Measurements from ENCODE around the gene DPEP1.

DPEP1 gene

DNA sequence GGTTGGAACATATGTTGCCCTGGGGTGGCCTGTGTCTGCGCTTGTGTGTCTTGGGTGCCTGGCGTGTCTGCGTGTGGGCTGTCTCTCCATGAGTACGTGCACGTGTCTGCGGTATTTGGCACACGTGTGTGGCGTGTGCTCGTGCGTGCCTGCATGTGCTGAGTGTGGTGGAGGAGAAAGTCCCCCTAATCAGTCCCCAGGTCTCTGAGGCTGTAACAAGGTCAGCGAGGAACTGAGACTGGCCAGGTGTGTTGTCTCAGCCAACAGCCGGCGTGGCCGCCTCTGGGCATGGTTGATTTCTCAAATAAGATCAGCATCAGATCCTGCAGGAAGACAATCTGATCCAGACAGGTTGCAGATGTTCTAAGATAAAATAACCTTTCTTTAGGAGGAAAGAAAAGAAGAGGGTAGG lies 41.4 kb upstream of the DPEP1 start:
- H3K27ac ChIP-seq (ENCODE audit: low read depth, low read length): no peak overlapping the region
- 92% methylated on average over 14 of the region's 14 CpGs for WGBS
- H3K9ac ChIP-seq (ENCODE audit: low read depth, low read length): no peak overlapping the region
- H3K27me3 ChIP-seq (ENCODE audit: insufficient read depth, low read length): peaks cover 30% of the 10 kb centered on the region
- H3K36me3 ChIP-seq (ENCODE audit: insufficient read depth, low read length): no peaks in the 10 kb centered on the region
- H3K9me3 ChIP-seq (ENCODE audit: insufficient read depth, low read depth, low read length): no peaks in the 10 kb centered on the region
- peaks cover 7% of the 10 kb centered on the region; the same call in 1 of the 2 replicates for H3K4me1 ChIP-seq (ENCODE audit: insufficient read depth, low read length)
- H3K4me3 ChIP-seq (ENCODE audit: low read length): no peak overlapping the region

DNA sequence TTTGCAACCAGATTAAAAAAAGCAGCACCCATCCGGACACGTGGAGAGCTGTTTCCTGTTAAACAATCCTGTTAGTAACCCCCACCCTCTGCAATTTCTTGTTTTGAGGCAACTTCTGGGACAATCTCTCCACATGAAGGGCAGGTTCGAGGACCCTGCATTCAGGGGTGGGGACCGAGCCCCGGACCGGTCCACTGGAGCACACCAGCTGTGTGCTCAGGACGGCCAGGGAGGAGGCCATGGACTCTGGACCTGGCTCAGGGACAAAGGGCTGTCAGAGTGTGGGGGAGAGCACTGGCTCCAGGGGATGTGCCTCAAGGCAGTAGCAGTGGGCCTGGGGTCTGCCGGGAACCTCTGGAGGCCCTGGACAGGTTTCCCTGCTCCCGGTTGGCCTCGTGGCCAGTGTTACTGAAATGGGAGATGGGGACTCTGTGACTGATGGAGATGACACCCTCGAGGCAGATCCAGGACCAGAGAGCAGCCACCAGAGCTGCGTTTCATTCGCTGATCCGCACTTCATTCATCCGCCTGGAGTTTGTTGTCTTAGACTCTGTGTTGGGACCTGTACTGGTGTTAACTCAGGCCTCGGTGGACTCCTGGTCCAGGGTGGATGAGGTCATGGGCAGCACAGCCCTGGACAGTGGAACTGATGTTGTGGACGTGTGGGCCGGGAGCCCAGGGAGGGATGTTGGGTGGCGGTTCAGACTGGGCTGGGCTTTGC lies 40.8 kb upstream of the DPEP1 start:
- 89% methylated on average over 19 of the region's 19 CpGs for WGBS
- Histone ChIP-seq H3K4me3 (ENCODE audit: low read length) (no peak overlapping the region), H3K27me3 (ENCODE audit: insufficient read depth, low read length) (peaks cover 36% of the 10 kb centered on the region), H3K27ac (ENCODE audit: low read depth, low read length) (no peak overlapping the region), H3K9me3 (ENCODE audit: insufficient read depth, low read depth, low read length) (no peaks in the 10 kb centered on the region), H3K4me1 (ENCODE audit: insufficient read depth, low read length) (peaks cover 7% of the 10 kb centered on the region; the same call in 1 of the 2 replicates), H3K9ac (ENCODE audit: low read depth, low read length) (no peak overlapping the region), H3K36me3 (ENCODE audit: insufficient read depth, low read length) (no peaks in the 10 kb centered on the region)

DNA sequence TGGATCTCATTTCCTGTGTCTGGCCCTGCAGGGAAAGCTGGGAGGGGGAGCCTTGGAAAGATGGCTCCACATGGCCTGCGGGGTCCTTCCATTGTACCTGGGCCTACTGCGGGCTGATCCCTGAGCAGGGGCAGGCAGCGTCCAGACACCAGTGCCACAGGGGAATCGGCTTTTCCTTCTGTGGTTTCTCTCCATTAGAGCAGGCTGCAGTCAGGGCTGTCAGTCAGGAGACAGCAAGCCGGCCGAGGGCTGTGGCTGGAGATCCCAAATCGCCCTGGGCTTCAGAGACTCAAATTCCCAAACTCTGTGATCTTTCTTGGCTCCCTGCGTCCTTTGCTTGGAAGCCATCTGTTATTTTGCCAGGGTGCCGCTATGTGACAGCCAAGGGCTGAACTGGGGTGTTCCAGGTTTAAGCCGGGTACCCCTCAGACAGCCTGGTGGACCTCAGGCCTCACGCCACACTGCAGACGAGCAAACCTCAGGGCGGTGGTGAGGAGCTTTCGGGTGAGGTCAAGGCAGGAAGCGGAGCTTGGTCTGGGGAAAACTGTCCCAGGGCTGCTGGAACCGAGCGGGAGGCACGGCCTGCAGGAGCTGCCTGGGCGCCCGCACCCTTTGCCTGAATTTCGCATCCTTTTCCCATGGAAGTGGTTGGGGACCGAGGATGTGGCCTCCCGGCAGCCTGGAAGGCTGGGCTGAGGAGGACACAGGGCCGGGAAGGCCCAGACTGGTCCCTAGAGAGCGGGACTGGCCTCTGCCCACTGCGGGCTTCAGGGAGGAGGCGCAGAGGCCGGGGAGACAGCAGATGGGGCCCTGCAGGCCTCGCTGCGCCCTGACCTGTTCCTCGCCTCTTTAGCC lies 39.4 kb upstream of the DPEP1 start:
- H3K4me3 ChIP-seq (ENCODE audit: low read length): peak overlapping the region; percentile 66
- H3K9ac ChIP-seq (ENCODE audit: low read depth, low read length): peak overlapping the region; percentile 51; the same call in 1 of the 2 replicates
- H3K27ac ChIP-seq (ENCODE audit: low read depth, low read length): no peak overlapping the region
- H3K27me3 ChIP-seq (ENCODE audit: insufficient read depth, low read length): peaks cover 37% of the 10 kb centered on the region
- H3K4me1 ChIP-seq (ENCODE audit: insufficient read depth, low read length): peaks cover 7% of the 10 kb centered on the region; the same call in 1 of the 2 replicates
- WGBS: 67% methylated on average over 31 of the region's 31 CpGs
- H3K36me3 ChIP-seq (ENCODE audit: insufficient read depth, low read length): no peaks in the 10 kb centered on the region
- H3K9me3 ChIP-seq (ENCODE audit: insufficient read depth, low read depth, low read length): no peaks in the 10 kb centered on the region

DNA sequence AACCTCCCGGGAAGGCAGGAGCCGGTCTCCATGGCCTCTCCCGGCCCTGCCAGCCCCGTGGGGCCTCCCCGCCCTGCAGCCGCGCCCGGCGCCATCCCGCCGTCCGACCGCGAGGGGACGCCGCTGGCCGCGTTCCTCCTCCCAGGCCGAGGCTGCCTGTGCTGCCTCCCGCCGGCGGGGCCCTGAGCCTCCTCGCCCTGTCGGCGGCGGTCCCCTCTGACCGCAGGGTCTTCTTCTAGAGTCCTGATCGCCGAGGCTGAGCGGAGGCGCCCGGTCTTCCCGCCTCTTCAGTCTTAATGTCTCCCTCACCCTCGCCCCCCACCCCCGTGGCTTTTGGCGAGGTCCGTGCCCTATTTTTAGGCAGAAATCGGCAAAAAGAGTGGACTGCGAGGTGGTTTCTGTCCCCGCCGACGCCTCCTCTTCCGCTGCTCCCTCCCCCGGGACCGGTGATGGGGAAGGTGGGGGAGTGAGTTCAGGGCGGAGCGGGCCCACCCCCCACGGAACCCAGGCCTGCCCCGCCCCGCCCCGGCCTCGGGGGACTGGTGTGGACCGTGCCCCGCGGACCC lies 38.7 kb upstream of the DPEP1 start:
- H3K9ac ChIP-seq (ENCODE audit: low read depth, low read length): peak overlapping the region; percentile 51; the same call in 1 of the 2 replicates
- H3K27me3 ChIP-seq (ENCODE audit: insufficient read depth, low read length): peaks cover 37% of the 10 kb centered on the region
- peaks cover 5% of the 10 kb centered on the region for H3K36me3 ChIP-seq (ENCODE audit: insufficient read depth, low read length)
- H3K4me1 ChIP-seq (ENCODE audit: insufficient read depth, low read length): peaks cover 7% of the 10 kb centered on the region; the same call in 1 of the 2 replicates
- WGBS: 2% methylated on average over 55 of the region's 55 CpGs
- H3K9me3 ChIP-seq (ENCODE audit: insufficient read depth, low read depth, low read length): no peaks in the 10 kb centered on the region
- no peak overlapping the region for H3K27ac ChIP-seq (ENCODE audit: low read depth, low read length)
- H3K4me3 ChIP-seq (ENCODE audit: low read length): peak overlapping the region; percentile 66

DNA sequence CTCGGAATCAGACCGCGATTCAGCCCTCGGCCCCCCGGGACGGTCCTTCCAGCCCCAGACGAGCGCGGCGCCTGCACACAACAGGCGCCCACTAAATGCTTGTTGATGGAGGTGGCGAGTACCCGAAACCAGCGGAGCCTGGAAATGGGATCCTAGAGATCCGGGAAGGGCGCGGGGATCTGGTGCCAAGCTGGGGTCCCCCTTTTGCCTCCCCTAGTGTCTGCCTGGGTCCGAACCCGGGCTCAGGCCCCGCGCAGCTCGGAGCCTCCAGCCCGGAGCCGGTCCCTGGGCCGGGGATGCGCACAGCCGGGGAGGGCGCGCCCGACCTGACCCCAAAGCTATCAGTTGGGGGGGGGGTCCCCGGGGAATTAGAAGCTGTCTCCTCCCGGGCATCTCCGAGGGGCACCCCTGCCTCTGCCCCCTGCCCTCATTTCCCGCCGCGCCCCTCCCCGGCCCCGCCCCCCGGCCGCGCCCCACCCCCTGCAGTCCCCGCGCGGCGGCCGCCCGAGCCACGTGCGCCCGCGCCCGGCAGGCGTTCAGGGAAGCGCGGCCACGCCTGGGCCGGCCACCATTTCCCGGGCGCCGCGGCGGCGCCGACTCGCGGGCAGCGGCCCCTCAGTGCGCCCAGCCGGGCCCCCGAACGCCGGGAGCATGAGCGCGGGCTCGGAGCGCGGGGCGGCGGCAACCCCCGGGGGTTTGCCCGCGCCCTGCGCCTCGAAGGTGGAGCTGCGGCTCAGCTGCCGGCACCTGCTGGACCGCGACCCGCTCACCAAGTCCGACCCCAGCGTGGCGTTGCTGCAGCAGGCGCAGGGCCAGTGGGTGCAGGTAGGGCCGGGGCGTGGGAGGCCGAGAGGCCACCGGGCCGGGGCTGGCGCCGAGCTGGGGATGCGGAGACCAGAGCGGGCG lies 37.9 kb upstream of the DPEP1 start, which contains the start of gene CPNE7:
TSS of gene CPNE7 (plus strand) at position 512 of the 906 bp plus-strand sequence. CDS start at position 652, 140 bp downstream.
- Histone ChIP-seq H3K36me3 (ENCODE audit: insufficient read depth, low read length) (peaks cover 5% of the 10 kb centered on the region), H3K27ac (ENCODE audit: low read depth, low read length) (no peak within 1 kb of the TSS), H3K9me3 (ENCODE audit: insufficient read depth, low read depth, low read length) (no peaks in the 10 kb centered on the region), H3K4me1 (ENCODE audit: insufficient read depth, low read length) (peaks cover 7% of the 10 kb centered on the region; the same call in 1 of the 2 replicates), H3K27me3 (ENCODE audit: insufficient read depth, low read length) (peaks cover 37% of the 10 kb centered on the region), H3K9ac (ENCODE audit: low read depth, low read length) (peak within 1 kb of the TSS; percentile 71), H3K4me3 (ENCODE audit: low read length) (peak within 1 kb of the TSS; percentile 66)
- WGBS: 2% methylated on average over 97 of the region's 103 CpGs

DNA sequence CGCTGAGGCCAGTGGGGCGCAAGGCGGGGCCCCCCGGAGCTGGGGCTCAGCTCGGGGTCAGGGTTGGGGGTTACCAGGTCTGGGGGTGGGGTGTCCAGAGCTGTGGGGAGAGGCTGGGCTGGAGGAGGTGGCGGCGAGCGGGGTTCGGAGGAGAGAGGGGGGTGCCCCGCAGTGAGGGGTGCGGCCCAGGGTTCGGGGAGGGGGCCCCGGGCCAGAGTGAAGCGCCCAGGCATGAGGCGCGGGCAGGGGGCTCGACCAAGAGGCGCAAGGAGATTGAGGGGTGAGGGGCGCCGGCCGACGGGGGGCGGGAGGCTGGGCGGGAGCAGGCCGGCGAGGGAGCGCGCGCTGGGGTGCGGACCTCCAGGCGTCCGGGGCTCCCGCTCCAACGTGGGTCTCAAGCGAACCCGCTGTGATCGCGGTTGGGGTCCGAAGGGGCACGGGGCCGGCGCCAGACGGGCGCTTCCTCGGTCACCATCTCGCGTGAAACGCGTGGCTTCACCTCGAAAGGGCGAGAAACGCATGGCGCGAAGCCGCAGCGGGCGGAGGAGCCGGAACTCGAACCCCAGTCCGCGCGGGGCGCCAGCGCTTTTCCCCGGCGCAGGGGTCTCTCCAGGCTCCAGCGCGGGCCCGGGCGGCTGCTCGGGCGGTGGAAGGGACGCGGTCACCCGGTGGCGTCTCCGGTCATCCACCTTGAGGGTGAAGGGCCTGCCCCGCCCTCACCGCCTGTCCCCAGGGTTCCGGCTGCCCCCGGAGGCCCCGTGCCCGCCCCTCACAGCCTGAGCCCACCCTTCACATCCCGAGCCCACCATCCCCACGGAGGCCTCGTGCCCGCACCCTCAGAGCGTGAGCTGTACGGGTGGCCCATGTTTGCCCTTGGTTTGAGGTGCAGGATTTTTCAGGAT lies 37.0 kb upstream of the DPEP1 start:
- Histone ChIP-seq H3K4me3 (ENCODE audit: low read length) (peak overlapping the region; percentile 66), H3K27me3 (ENCODE audit: insufficient read depth, low read length) (peaks cover 37% of the 10 kb centered on the region), H3K27ac (ENCODE audit: low read depth, low read length) (no peak overlapping the region), H3K36me3 (ENCODE audit: insufficient read depth, low read length) (peaks cover 5% of the 10 kb centered on the region), H3K9me3 (ENCODE audit: insufficient read depth, low read depth, low read length) (no peaks in the 10 kb centered on the region; the same call in 1 of the 2 replicates), H3K4me1 (ENCODE audit: insufficient read depth, low read length) (peaks cover 7% of the 10 kb centered on the region; the same call in 1 of the 2 replicates), H3K9ac (ENCODE audit: low read depth, low read length) (peak overlapping the region; percentile 71)
- 19% methylated on average over 89 of the region's 89 CpGs for WGBS

DNA sequence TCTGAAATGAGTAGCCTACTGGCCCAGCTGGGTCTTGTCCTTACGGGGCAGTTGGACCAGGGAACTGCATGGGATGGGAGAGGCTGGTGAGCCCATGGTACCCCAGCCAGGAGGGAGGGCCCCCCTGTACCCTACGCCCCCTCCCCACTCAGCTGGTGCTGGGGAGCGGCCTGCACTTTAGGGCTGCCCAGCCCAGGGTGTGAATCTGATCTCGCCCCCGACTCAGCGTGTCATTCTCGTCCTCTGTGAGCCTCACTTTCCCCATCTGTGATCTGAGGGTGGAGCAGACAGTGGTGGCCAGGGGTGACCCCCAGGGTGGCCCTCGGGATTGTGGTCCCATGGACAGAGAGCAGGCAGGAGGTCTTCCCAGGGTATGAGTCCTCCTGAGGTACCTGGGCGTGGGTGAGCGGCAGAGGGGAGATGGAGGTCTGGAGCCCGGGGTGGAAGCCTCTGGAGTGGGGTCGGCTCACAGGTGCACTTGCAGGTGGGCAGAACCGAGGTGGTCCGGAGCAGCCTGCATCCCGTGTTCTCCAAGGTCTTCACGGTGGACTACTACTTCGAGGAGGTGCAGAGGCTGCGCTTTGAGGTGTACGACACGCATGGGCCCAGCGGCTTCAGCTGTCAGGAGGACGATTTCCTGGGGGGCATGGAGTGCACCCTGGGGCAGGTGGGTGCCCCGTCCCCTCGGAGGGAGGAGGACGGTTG lies 36.2 kb upstream of the DPEP1 start:
- whole genome bisulfite sequencing: 89% methylated on average over 25 of the region's 25 CpGs
- H3K4me3 ChIP-seq (ENCODE audit: low read length): no peak overlapping the region; the same call in 1 of the 2 replicates
- no peak overlapping the region for H3K9ac ChIP-seq (ENCODE audit: low read depth, low read length)
- H3K4me1 ChIP-seq (ENCODE audit: insufficient read depth, low read length): peaks cover 7% of the 10 kb centered on the region; the same call in 1 of the 2 replicates
- H3K27me3 ChIP-seq (ENCODE audit: insufficient read depth, low read length): peaks cover 37% of the 10 kb centered on the region
- no peaks in the 10 kb centered on the region; the same call in 1 of the 2 replicates for H3K9me3 ChIP-seq (ENCODE audit: insufficient read depth, low read depth, low read length)
- no peak overlapping the region for H3K27ac ChIP-seq (ENCODE audit: low read depth, low read length)
- H3K36me3 ChIP-seq (ENCODE audit: insufficient read depth, low read length): peaks cover 10% of the 10 kb centered on the region

DNA sequence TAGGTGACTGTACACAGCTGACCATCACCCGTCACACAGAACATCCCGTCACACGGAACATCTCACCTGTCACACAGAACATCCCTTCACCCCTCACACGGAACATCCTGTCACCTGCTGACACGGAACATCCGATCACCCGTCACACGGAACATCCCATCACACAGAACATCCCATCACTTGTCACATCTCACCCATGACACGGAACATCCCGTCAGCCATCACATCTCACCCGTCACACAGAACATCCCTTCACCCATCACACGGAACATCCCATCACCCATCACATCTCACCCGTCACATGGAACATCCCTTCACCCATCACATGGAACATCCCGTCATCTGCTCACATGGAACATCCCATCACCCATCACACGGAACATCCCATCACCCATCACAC lies 34.1 kb upstream of the DPEP1 start:
- Histone ChIP-seq H3K27me3 (ENCODE audit: insufficient read depth, low read length) (peaks cover 33% of the 10 kb centered on the region), H3K9me3 (ENCODE audit: insufficient read depth, low read depth, low read length) (no peaks in the 10 kb centered on the region; the same call in 1 of the 2 replicates), H3K27ac (ENCODE audit: low read depth, low read length) (no peak overlapping the region), H3K4me3 (ENCODE audit: low read length) (no peak overlapping the region), H3K4me1 (ENCODE audit: insufficient read depth, low read length) (peaks cover 2% of the 10 kb centered on the region; the same call in 1 of the 2 replicates), H3K36me3 (ENCODE audit: insufficient read depth, low read length) (peaks cover 11% of the 10 kb centered on the region), H3K9ac (ENCODE audit: low read depth, low read length) (no peak overlapping the region)
- 88% methylated on average over 15 of the region's 15 CpGs for WGBS

DNA sequence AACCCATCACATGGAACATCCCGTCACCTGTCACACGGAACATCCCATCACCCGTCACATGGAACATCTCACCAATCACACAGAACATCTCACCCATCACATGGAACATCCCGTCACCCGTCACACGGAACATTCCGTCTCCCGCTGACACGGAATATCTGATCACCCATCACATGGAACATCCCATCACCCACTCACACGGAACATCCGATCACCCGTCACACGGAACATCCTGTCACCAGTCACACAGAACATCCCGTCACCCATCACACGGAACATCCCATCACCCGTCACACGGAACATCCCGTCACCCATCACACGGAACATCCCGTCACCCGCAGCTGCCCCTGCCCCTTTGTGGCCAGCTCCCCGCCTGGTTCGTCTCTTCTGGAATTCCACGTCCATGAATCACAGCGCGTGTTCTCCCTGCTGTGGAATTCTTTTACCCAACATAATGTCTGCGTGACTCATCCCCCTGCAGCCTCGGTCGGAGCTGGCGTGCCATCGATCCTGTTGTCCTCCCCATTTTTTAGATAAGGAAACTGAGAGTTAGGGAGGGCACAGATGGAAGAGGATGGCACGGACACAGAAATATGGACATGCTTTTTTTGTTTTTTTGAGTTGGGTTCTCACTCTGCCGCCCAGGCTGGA lies 32.3 kb upstream of the DPEP1 start:
- H3K4me1 ChIP-seq (ENCODE audit: insufficient read depth, low read length): no peaks in the 10 kb centered on the region
- WGBS: 80% methylated on average over 33 of the region's 33 CpGs
- no peak overlapping the region for H3K9ac ChIP-seq (ENCODE audit: low read depth, low read length)
- H3K4me3 ChIP-seq (ENCODE audit: low read length): no peak overlapping the region
- no peak overlapping the region for H3K27ac ChIP-seq (ENCODE audit: low read depth, low read length)
- peaks cover 16% of the 10 kb centered on the region for H3K27me3 ChIP-seq (ENCODE audit: insufficient read depth, low read length)
- H3K36me3 ChIP-seq (ENCODE audit: insufficient read depth, low read length): peaks cover 11% of the 10 kb centered on the region
- no peaks in the 10 kb centered on the region; the same call in 1 of the 2 replicates for H3K9me3 ChIP-seq (ENCODE audit: insufficient read depth, low read depth, low read length)

Measured in HUES64 (cell line).